GM12878 (cell line): ENCODE measurements around the gene SYPL2. TPM values are rescaled to one million over a fixed set of nuclear protein-coding genes. Genes with fewer than 3 reads are reported as not detected.

ENCODE experiments used
- CBX3 ChIP-seq: fragments of 200-600 bp; sonication (generic); IDR thresholded peaks from 2 replicates; pipeline ENCODE4 v1.6.1; 2016; ENCODE audit warnings: low read depth, borderline replicate concordance
- FOXM1 ChIP-seq: IDR thresholded peaks from 2 replicates; pipeline ENCODE4 v1.6.1; 2012; ENCODE audit warnings: low read depth, mild to moderate bottlenecking, inconsistent platforms, low read length, moderate library complexity
- JUNB ChIP-seq: IDR thresholded peaks from 2 replicates; pipeline ENCODE4 v1.6.1; 2016; ENCODE audit warnings: antibody characterized with exemption, mild to moderate bottlenecking
- KAT2A ChIP-seq: conservative IDR thresholded peaks from 2 replicates; pipeline ENCODE4 v1.6.1; 2011; ENCODE audit warnings: low read depth, low read length; ENCODE audit not compliant: control insufficient read depth
- KDM1A ChIP-seq: fragments of 200-600 bp; sonication (generic); IDR thresholded peaks from 2 replicates; pipeline ENCODE4 v1.6.1; 2016; ENCODE audit warnings: borderline replicate concordance
- NR2C2 ChIP-seq: IDR thresholded peaks from 2 replicates; pipeline ENCODE4 v1.6.1; 2011; ENCODE audit warnings: borderline replicate concordance, low read depth; ENCODE audit not compliant: control insufficient read depth, insufficient read length
- POLR2AphosphoS2 ChIP-seq: IDR thresholded peaks from 2 replicates; pipeline ENCODE4 v1.6.1; 2011; ENCODE audit warnings: low read depth, mild to moderate bottlenecking, low read length, improper control_type of control experiment, moderate library complexity
- RELA ChIP-seq: fragments of 450-650 bp; IDR thresholded peaks from 2 replicates; pipeline ENCODE4 v1.8.0; 2014; ENCODE audit warnings: borderline replicate concordance; ENCODE audit not compliant: partially characterized antibody
- SIX5 ChIP-seq: IDR thresholded peaks from 2 replicates; pipeline ENCODE4 v1.6.1; 2011; ENCODE audit warnings: mild to moderate bottlenecking, low read depth, low read length, moderate library complexity; ENCODE audit not compliant: severe bottlenecking
- SPI1 ChIP-seq: IDR thresholded peaks from 2 replicates; pipeline ENCODE4 v1.6.1; 2011; ENCODE audit warnings: low read depth, mild to moderate bottlenecking, low read length, moderate library complexity, borderline replicate concordance; ENCODE audit not compliant: insufficient read depth
- TCF12 ChIP-seq: IDR thresholded peaks from 2 replicates; pipeline ENCODE4 v1.6.1; 2011; ENCODE audit warnings: low read depth, mild to moderate bottlenecking, low read length
- YY1 ChIP-seq: IDR thresholded peaks from 2 replicates; pipeline ENCODE4 v1.6.1; 2011; ENCODE audit warnings: low read depth, mild to moderate bottlenecking, low read length
- ZBED1 ChIP-seq: IDR thresholded peaks from 2 replicates; pipeline ENCODE4 v1.6.1; 2016; ENCODE audit warnings: borderline replicate concordance
- ZNF207 ChIP-seq: fragments of 450-650 bp; IDR thresholded peaks from 2 replicates; pipeline ENCODE4 v1.6.1; 2014; ENCODE audit warnings: antibody characterized with exemption, mild to moderate bottlenecking, borderline replicate concordance
- polyA plus RNA-seq, 11 experiments: library from polyadenylated mRNA; depleted of rRNA in 4 of 11; unstranded in 6 of 11; stranded (reverse) in 5 of 11; fragments of >200 nt; fragmentation: Nextera tagmentation in 4 of 11; fragmentation: Illumina TruSeq in 1 of 11; extraction: Ambion mirVana in 4 of 11; extraction: Trizol in 1 of 11; gene quantifications; 1 replicate in 1 of 11; 2 replicates in 10 of 11; pipeline versions ENCODE4 v1.2.1 to v1.2.3, GENCODE V29; 2011 to 2016; ENCODE audit warnings: inconsistent platforms in 2 of 11, missing spikeins in 2 of 11, low read depth in 1 of 11
- total RNA-seq, 4 experiments: library from RNA; depleted of rRNA in 3 of 4; stranded (reverse); fragments of >200 nt in 3 of 4; fragmentation: Illumina TruSeq in 1 of 4; extraction: Trizol in 1 of 4; gene quantifications; 2 replicates each; pipeline versions ENCODE4 v1.2.1 to v1.2.3, GENCODE V29; 2013 to 2021
- TF ChIP-seq, protein P1 (sequence below): fragments of 450-650 bp; IDR thresholded peaks from 2 replicates; pipeline ENCODE4 v1.6.1; 2017; ENCODE audit warnings: mild to moderate bottlenecking, moderate library complexity
- TF ChIP-seq, protein P2 (sequence below): fragments of 150-350 bp; IDR thresholded peaks from 2 replicates; pipeline ENCODE4 v1.6.1; 2014; ENCODE audit warnings: mild to moderate bottlenecking, low read depth, low read length
- TF ChIP-seq, protein P3 (sequence below): fragments of 450-650 bp; formaldehyde crosslinking; IDR thresholded peaks from 2 replicates; pipeline ENCODE4 v1.4.0; 2020; ENCODE audit warnings: mild to moderate bottlenecking, moderate library complexity
- TF ChIP-seq, protein P4 (sequence below): IDR thresholded peaks from 2 replicates; pipeline ENCODE4 v1.6.1; 2011; ENCODE audit warnings: low read depth, mild to moderate bottlenecking, low read length, moderate library complexity, borderline replicate concordance; ENCODE audit errors: extremely low read depth

The SYPL2 gene
- total and polyA plus RNA-seq, 10 of the 15 experiments (the other 5 are each of a cell fraction or from before 2014, with no cell fraction given), result 0.04 to 0.11 (median 0.06) TPM; not detected in 3

DNA sequence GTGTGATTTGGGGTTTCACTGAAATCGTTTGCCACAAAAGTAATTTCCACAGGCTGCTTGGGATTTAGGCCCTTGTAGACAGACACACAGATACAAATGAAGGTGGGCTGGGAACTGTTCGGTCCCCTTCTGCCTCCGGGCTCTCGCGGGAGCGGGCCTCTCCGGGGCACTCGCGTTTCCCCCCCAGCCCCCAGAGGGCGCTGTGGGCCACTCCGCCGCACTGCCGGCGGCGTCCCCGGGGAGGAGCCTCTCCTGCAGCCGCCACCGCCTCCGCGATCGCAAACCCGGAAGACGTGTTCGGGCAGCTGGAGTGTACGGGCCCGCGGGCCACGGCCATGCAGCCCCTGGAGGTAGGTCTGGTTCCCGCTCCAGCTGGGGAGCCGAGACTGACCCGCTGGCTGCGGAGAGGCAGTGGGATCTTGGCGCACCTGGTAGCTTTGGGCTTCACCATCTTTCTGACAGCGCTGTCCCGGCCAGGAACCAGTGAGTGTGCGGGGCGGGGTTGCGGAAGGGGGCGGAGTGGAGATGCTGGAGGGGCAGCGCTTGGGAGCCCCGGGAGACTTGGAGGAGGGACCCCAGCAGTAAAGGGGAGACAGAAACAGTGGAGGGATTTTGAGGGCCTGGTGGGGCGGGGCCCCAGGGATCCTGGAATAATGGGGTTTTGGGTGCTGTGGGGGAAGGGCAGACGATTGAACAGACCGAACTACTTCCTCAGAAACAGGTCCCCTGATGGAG lies 27.6 kb downstream of the SYPL2 start, which contains the start of gene CYB561D1 (continued):
- TF ChIP-seq JUNB, result no peak
- no peak for TF ChIP-seq CBX3
- no peak for TF ChIP-seq SPI1
- TF ChIP-seq ZNF207, result peak; percentile 86
- TF ChIP-seq, protein P1, sequence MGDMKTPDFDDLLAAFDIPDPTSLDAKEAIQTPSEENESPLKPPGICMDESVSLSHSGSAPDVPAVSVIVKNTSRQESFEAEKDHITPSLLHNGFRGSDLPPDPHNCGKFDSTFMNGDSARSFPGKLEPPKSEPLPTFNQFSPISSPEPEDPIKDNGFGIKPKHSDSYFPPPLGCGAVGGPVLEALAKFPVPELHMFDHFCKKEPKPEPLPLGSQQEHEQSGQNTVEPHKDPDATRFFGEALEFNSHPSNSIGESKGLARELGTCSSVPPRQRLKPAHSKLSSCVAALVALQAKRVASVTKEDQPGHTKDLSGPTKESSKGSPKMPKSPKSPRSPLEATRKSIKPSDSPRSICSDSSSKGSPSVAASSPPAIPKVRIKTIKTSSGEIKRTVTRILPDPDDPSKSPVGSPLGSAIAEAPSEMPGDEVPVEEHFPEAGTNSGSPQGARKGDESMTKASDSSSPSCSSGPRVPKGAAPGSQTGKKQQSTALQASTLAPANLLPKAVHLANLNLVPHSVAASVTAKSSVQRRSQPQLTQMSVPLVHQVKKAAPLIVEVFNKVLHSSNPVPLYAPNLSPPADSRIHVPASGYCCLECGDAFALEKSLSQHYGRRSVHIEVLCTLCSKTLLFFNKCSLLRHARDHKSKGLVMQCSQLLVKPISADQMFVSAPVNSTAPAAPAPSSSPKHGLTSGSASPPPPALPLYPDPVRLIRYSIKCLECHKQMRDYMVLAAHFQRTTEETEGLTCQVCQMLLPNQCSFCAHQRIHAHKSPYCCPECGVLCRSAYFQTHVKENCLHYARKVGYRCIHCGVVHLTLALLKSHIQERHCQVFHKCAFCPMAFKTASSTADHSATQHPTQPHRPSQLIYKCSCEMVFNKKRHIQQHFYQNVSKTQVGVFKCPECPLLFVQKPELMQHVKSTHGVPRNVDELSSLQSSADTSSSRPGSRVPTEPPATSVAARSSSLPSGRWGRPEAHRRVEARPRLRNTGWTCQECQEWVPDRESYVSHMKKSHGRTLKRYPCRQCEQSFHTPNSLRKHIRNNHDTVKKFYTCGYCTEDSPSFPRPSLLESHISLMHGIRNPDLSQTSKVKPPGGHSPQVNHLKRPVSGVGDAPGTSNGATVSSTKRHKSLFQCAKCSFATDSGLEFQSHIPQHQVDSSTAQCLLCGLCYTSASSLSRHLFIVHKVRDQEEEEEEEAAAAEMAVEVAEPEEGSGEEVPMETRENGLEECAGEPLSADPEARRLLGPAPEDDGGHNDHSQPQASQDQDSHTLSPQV, result no peak; the same call in 1 of the 2 replicates
- no peak for TF ChIP-seq SIX5
- no peak for TF ChIP-seq KAT2A
- TF ChIP-seq KDM1A, result no peak
- TF ChIP-seq TCF12, result peak; percentile 72
- TF ChIP-seq, protein P2, sequence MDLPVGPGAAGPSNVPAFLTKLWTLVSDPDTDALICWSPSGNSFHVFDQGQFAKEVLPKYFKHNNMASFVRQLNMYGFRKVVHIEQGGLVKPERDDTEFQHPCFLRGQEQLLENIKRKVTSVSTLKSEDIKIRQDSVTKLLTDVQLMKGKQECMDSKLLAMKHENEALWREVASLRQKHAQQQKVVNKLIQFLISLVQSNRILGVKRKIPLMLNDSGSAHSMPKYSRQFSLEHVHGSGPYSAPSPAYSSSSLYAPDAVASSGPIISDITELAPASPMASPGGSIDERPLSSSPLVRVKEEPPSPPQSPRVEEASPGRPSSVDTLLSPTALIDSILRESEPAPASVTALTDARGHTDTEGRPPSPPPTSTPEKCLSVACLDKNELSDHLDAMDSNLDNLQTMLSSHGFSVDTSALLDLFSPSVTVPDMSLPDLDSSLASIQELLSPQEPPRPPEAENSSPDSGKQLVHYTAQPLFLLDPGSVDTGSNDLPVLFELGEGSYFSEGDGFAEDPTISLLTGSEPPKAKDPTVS, result no peak
- peak; percentile 42 for TF ChIP-seq RELA
- TF ChIP-seq NR2C2, result no peak
- TF ChIP-seq, protein P3, sequence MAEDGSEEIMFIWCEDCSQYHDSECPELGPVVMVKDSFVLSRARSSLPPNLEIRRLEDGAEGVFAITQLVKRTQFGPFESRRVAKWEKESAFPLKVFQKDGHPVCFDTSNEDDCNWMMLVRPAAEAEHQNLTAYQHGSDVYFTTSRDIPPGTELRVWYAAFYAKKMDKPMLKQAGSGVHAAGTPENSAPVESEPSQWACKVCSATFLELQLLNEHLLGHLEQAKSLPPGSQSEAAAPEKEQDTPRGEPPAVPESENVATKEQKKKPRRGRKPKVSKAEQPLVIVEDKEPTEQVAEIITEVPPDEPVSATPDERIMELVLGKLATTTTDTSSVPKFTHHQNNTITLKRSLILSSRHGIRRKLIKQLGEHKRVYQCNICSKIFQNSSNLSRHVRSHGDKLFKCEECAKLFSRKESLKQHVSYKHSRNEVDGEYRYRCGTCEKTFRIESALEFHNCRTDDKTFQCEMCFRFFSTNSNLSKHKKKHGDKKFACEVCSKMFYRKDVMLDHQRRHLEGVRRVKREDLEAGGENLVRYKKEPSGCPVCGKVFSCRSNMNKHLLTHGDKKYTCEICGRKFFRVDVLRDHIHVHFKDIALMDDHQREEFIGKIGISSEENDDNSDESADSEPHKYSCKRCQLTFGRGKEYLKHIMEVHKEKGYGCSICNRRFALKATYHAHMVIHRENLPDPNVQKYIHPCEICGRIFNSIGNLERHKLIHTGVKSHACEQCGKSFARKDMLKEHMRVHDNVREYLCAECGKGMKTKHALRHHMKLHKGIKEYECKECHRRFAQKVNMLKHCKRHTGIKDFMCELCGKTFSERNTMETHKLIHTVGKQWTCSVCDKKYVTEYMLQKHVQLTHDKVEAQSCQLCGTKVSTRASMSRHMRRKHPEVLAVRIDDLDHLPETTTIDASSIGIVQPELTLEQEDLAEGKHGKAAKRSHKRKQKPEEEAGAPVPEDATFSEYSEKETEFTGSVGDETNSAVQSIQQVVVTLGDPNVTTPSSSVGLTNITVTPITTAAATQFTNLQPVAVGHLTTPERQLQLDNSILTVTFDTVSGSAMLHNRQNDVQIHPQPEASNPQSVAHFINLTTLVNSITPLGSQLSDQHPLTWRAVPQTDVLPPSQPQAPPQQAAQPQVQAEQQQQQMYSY (CRISPR knock-in tag), result no peak
- peak; percentile 62 for TF ChIP-seq YY1
- TF ChIP-seq, protein P4, sequence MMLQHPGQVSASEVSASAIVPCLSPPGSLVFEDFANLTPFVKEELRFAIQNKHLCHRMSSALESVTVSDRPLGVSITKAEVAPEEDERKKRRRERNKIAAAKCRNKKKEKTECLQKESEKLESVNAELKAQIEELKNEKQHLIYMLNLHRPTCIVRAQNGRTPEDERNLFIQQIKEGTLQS, result no peak
- no peak for TF ChIP-seq ZBED1
- TF ChIP-seq FOXM1, result peak; percentile 53; the same call in 1 of the 2 replicates
- peak; percentile 83; the same call in 1 of the 2 replicates for TF ChIP-seq POLR2AphosphoS2
